SU-DHL-6 (cell line): ENCODE data around the gene LILRB2.
"Not testable (repeated sequence)": the region's sequence is repeated elsewhere in the genome, so short reads cannot be mapped to it uniquely, and the experiment has no call there.

Experiments
- CTCF ChIP-seq: fragments of 200-600 bp; sonication (generic); IDR thresholded peaks from one replicate; pipeline ENCODE4 v1.5.1; 2017; ENCODE audit warnings: antibody characterized with exemption, mild to moderate bottlenecking, low read length, moderate library complexity; ENCODE audit not compliant: insufficient read depth, poor library complexity, severe bottlenecking
- EZH2phosphoT487 ChIP-seq: fragments of 200-600 bp; sonication (generic), shearing (Covaris generic); conservative IDR thresholded peaks from 2 replicates; pipeline ENCODE4 v1.6.1; 2018; ENCODE audit warnings: mild to moderate bottlenecking, antibody characterized with exemption, low read length, moderate library complexity, mixed read lengths

GRCh38 chr19:54242646-54243045 is 38.3 kb downstream of the LILRB2 start, which contains the start of gene LILRA6:
- TF ChIP-seq CTCF, EZH2phosphoT487: not testable (repeated sequence)
